HG02642 (cell line): ENCODE measurements around the gene HOXC9.
A peak's percentile ranks its signal among the peaks of the same experiment; 100 is the strongest.

ENCODE experiments used
- ATAC-seq: cut with Tn5 transposase; IDR thresholded peaks from one replicate; pipeline ENCODE4 v1.9.1; 2021; ENCODE audit warnings: mild to moderate bottlenecking; ENCODE audit not compliant: unreplicated experiment, poor library complexity

Gene HOXC9

GRCh38 chr12:53974084-53975063 lies 25.6 kb upstream of the HOXC9 start, which contains the start of gene HOTAIR:
Gene HOTAIR, minus strand, starts transcription at chr12:53974954.
- no peak for ATAC-seq

- no peak for ATAC-seq
Observed at GRCh38 chr12:53975064-53975471, 24.9 kb upstream of the HOXC9 start.

- ATAC-seq = no peak
Observed at GRCh38 chr12:53975479-53976152, 24.3 kb upstream of the HOXC9 start.

GRCh38 chr12:53976172-53976822 lies 23.7 kb upstream of the HOXC9 start:
- ATAC-seq = no peak

- ATAC-seq = no peak
Observed at GRCh38 chr12:53976823-53977595, 23.0 kb upstream of the HOXC9 start.

- ATAC-seq = no peak
Observed at GRCh38 chr12:53977596-53978445, 22.1 kb upstream of the HOXC9 start.

- no peak for ATAC-seq
Observed at GRCh38 chr12:53978477-53979356, 21.2 kb upstream of the HOXC9 start.

GRCh38 chr12:53980104-53980801 lies 19.7 kb upstream of the HOXC9 start:
- no peak for ATAC-seq

- no peak for ATAC-seq
Observed at GRCh38 chr12:53980802-53981496, 19.0 kb upstream of the HOXC9 start.

GRCh38 chr12:53981634-53982565 lies 18.1 kb upstream of the HOXC9 start:
- ATAC-seq = no peak

GRCh38 chr12:53982648-53983567 lies 17.1 kb upstream of the HOXC9 start:
- ATAC-seq = no peak

- no peak for ATAC-seq
Observed at GRCh38 chr12:53983568-53983949, 16.4 kb upstream of the HOXC9 start.

- ATAC-seq = no peak
Observed at GRCh38 chr12:53983950-53984572, 15.9 kb upstream of the HOXC9 start.

- ATAC-seq = peak; percentile 69
Observed at GRCh38 chr12:53984901-53985691, 14.9 kb upstream of the HOXC9 start, which contains the start of gene HOXC10. Gene HOXC10, plus strand, starts transcription at chr12:53985146. Its CDS starts 114 bp downstream, at chr12:53985260.
